GM15510 (cell line): Measurements from ENCODE around the gene TRAM2.

ENCODE experiments used
- POLR2A ChIP-seq: IDR thresholded peaks from 3 replicates; pipeline ENCODE4 v1.6.1; 2011; ENCODE audit warnings: borderline replicate concordance; ENCODE audit not compliant: insufficient read length; ENCODE audit errors: extremely low read depth

The TRAM2 gene

GRCh38 chr6:52506476-52506875 is 70.4 kb downstream of the TRAM2 start:
- TF ChIP-seq POLR2A: no peak

- no peak for TF ChIP-seq POLR2A
These were observed 71.0 kb downstream of the TRAM2 start for GRCh38 chr6:52505726-52506409.

- TF ChIP-seq POLR2A: no peak
These were observed 72.1 kb downstream of the TRAM2 start for GRCh38 chr6:52504782-52505136.

GRCh38 chr6:52503851-52504781 is 72.7 kb downstream of the TRAM2 start:
- TF ChIP-seq POLR2A: no peak

- TF ChIP-seq POLR2A: no peak
These were observed 73.5 kb downstream of the TRAM2 start for GRCh38 chr6:52503323-52503747.

GRCh38 chr6:52502306-52503029 is 74.4 kb downstream of the TRAM2 start:
- TF ChIP-seq POLR2A: no peak

GRCh38 chr6:52500238-52501129 is 76.4 kb downstream of the TRAM2 start:
- no peak for TF ChIP-seq POLR2A

- TF ChIP-seq POLR2A: no peak
These were observed 77.1 kb downstream of the TRAM2 start for GRCh38 chr6:52499681-52500236.

GRCh38 chr6:52499026-52499425 is 77.8 kb downstream of the TRAM2 start:
- TF ChIP-seq POLR2A: no peak

- TF ChIP-seq POLR2A: no peak
These were observed 78.3 kb downstream of the TRAM2 start for GRCh38 chr6:52498538-52499017.

- no peak for TF ChIP-seq POLR2A
These were observed 79.0 kb downstream of the TRAM2 start for GRCh38 chr6:52497652-52498408.

- TF ChIP-seq POLR2A: no peak
These were observed 80.2 kb downstream of the TRAM2 start for GRCh38 chr6:52496631-52497030.

GRCh38 chr6:52495922-52496321 is 80.9 kb downstream of the TRAM2 start:
- TF ChIP-seq POLR2A: no peak
